Occipital lobe (tissue), 1 donor: ENCODE results near the gene HLA-DOB. TPM values are rescaled to one million over a fixed set of nuclear protein-coding genes. Genes with fewer than 3 reads are reported as not detected.

Experiments used
- total RNA-seq: library from RNA; depleted of rRNA; stranded (reverse); fragments of >200 nt; gene quantifications from one replicate; pipeline ENCODE4 v1.2.3, GENCODE V29; 2014

HLA-DOB gene
- total RNA-seq, 1 donor from 2014 or later, result not detected

Other genes starting within 250 kb of the HLA-DOB start
- 0.16 TPM for gene HLA-DRB1, start 227.2 kb downstream of the HLA-DOB start, total RNA-seq
- 0.16 TPM for gene HLA-DQA1, start 179.6 kb downstream of the HLA-DOB start, total RNA-seq
- gene HLA-DQB1, start 150.3 kb downstream of the HLA-DOB start, total RNA-seq, result 0.16 TPM
- gene HLA-DQA2, start 75.6 kb downstream of the HLA-DOB start, total RNA-seq, result 0.16 TPM
- gene HLA-DQB2, start 53.5 kb downstream of the HLA-DOB start, total RNA-seq, result not detected
- gene TAP2, start 21.7 kb upstream of the HLA-DOB start, total RNA-seq, result 3.9 TPM
- 5.3 TPM for gene PSMB8, start 27.0 kb upstream of the HLA-DOB start, total RNA-seq
- 7.5 TPM for gene TAP1, start 36.7 kb upstream of the HLA-DOB start, total RNA-seq
- gene PSMB9, start 37.2 kb upstream of the HLA-DOB start, total RNA-seq, result 5.8 TPM
- gene HLA-DMB, start 124.0 kb upstream of the HLA-DOB start, total RNA-seq, result 2.0 TPM
- 0.94 TPM for gene HLA-DMA, start 136.1 kb upstream of the HLA-DOB start, total RNA-seq
- 66.6 TPM for gene BRD2, start 151.6 kb upstream of the HLA-DOB start, total RNA-seq
- gene HLA-DOA, start 192.6 kb upstream of the HLA-DOB start, total RNA-seq, result 0.16 TPM